K562 (cell line): ENCODE measurements around the gene SCMH1. TPM values are rescaled to one million over a fixed set of nuclear protein-coding genes. Genes with fewer than 3 reads are reported as not detected.

ENCODE experiments used
- CC2D1A ChIP-seq: fragments of 450-650 bp; IDR thresholded peaks from 2 replicates; pipeline ENCODE4 v1.6.1; 2017; ENCODE audit warnings: mild to moderate bottlenecking
- EHMT2 ChIP-seq: fragments of 450-650 bp; IDR thresholded peaks from 2 replicates; pipeline ENCODE4 v1.6.1; 2018; ENCODE audit warnings: antibody characterized with exemption
- ERF ChIP-seq: fragments of 450-650 bp; formaldehyde crosslinking; IDR thresholded peaks from 2 replicates; pipeline ENCODE4 v1.4.0; 2020; ENCODE audit warnings: mild to moderate bottlenecking, mixed read lengths
- ETS2 ChIP-seq: IDR thresholded peaks from 2 replicates; pipeline ENCODE4 v1.6.1; 2016; ENCODE audit warnings: borderline replicate concordance, missing genetic modification characterization, mild to moderate bottlenecking, moderate library complexity, missing compliant biosample characterization; ENCODE audit not compliant: poor library complexity, severe bottlenecking
- FOXJ3 ChIP-seq: sonication (generic); formaldehyde crosslinking; IDR thresholded peaks from 2 replicates; pipeline ENCODE4 v1.4.0; 2020; ENCODE audit warnings: mild to moderate bottlenecking, missing genetic modification reagents
- NFE2 ChIP-seq: IDR thresholded peaks from 2 replicates; pipeline ENCODE4 v1.6.1; 2014; ENCODE audit warnings: antibody characterized with exemption, low read depth
- NR3C1 ChIP-seq: sonication (generic); formaldehyde crosslinking; IDR thresholded peaks from 2 replicates; pipeline ENCODE4 v1.8.1; 2022; ENCODE audit warnings: missing genetic modification reagents
- RBM25 ChIP-seq: fragments of 200-400 bp; formaldehyde crosslinking; IDR thresholded peaks from 2 replicates; pipeline ENCODE4 v1.6.1; 2018; ENCODE audit warnings: low read length, low read depth, moderate library complexity; ENCODE audit not compliant: severe bottlenecking
- SLC30A9 ChIP-seq: fragments of 250-450 bp; sonication (Bioruptor Pico); IDR thresholded peaks from 2 replicates; pipeline ENCODE4 v1.8.0; 2022; ENCODE audit warnings: mild to moderate bottlenecking, moderate library complexity
- TAF9B ChIP-seq: fragments of 450-650 bp; IDR thresholded peaks from 2 replicates; pipeline ENCODE4 v1.6.1; 2018; ENCODE audit warnings: mild to moderate bottlenecking; ENCODE audit not compliant: partially characterized antibody
- ZBTB26 ChIP-seq: fragments of 450-650 bp; formaldehyde crosslinking; IDR thresholded peaks from 2 replicates; pipeline ENCODE4 v1.4.0; 2022; ENCODE audit warnings: missing genetic modification characterization
- ZHX1 ChIP-seq: fragments of 150-350 bp; conservative IDR thresholded peaks from 2 replicates; pipeline ENCODE4 v1.6.1; 2014; ENCODE audit warnings: low read length
- ZNF280B ChIP-seq: fragments of 250-450 bp; sonication (Bioruptor Pico); IDR thresholded peaks from 2 replicates; pipeline ENCODE4 v1.5.1; 2021; ENCODE audit warnings: mild to moderate bottlenecking
- polyA plus RNA-seq, 8 experiments: library from polyadenylated mRNA; depleted of rRNA in 4 of 8; stranded (reverse) in 5 of 8; unstranded in 3 of 8; fragments of >200 nt; fragmentation: Nextera tagmentation in 2 of 8; fragmentation: Illumina TruSeq in 1 of 8; extraction: Ambion mirVana in 2 of 8; extraction: Trizol in 1 of 8; gene quantifications; 2 replicates each; pipeline versions ENCODE4 v1.2.1 to v1.2.3, GENCODE V29; 2011 to 2014; ENCODE audit warnings: inconsistent platforms in 1 of 8, missing spikeins in 1 of 8
- total RNA-seq, 7 experiments: library from RNA; depleted of rRNA in 6 of 7; stranded (reverse); fragments of >200 nt in 6 of 7; fragmentation: Illumina TruSeq in 2 of 7; extraction: Trizol in 2 of 7; gene quantifications; 2 replicates each; pipeline versions ENCODE4 v1.2.1 to v1.2.3, GENCODE V29; 2011 to 2021; ENCODE audit warnings: low replicate concordance in 1 of 7

Gene SCMH1
- total and polyA plus RNA-seq, 9 of the 15 experiments (the other 6 are each of a cell fraction or from before 2014, with no cell fraction given), result 8.5 to 37.0 (median 26.8) TPM

- no peak for TF ChIP-seq ZBTB26
- TF ChIP-seq NR3C1, result 0 out of 2 replicates have a peak, but pooled peaks have one; percentile 14
- 0 out of 2 replicates have a peak, but pooled peaks have one; percentile 4 for TF ChIP-seq NFE2
- no peak for TF ChIP-seq RBM25
- no peak for TF ChIP-seq ETS2 (tag)
- TF ChIP-seq EHMT2, result no peak
- no peak for TF ChIP-seq TAF9B
- TF ChIP-seq FOXJ3 (CRISPR knock-in tag), result no peak
- no peak for TF ChIP-seq CC2D1A
- no peak for TF ChIP-seq ERF
- TF ChIP-seq SLC30A9 (CRISPR knock-in tag), result no peak
- TF ChIP-seq ZNF280B (CRISPR knock-in tag), result no peak
- TF ChIP-seq ZHX1, result no peak
Measured at GRCh38 chr1:41241354-41241748, 755 bp downstream of the SCMH1 start (continued).
